Activated T-helper 9 cell treated with anti-CD3 and anti-CD28 coated beads, Interleukin-2, amount 50 U/mL, for 16 hours (primary cell): ENCODE measurements around the gene USF3.

Experiments used
- DNase-seq: peaks from one replicate; pipeline ENCODE4 v3.0.0-alpha.2; 2020; ENCODE audit warnings: low read depth

USF3 gene

DNA sequence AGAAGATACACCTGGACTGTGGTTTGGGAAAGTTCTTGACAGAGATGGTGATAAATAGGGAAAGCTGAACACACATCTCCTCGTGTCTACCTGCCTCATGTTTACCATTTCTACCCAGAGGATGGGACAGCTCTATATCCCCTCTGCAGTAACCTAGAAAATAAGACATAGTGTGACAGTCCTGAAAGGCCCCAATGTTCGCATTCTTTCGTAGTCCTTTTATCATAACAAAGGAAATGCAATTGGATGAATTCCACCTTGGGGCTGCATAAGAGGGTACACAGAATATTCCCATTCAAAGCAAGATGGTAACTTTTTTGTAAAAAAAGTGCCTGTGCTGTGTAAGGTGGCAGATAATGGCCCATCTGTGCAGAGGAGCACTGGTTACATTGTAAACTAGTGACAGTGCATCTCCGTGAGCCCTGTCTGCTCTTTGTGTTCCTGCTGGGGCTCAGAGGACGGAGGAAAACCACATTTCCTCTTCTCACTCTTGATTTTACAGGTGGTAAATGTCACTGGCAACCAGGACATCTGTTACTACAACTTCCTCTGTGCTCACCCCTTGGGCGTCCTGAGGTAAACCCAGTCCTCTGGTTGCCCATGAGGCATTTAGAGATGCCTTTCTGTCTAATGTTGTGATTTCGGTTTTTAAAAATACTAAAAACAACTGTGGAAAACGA is 89.8 kb downstream of the USF3 start:
- DNase-seq = no peak

DNA sequence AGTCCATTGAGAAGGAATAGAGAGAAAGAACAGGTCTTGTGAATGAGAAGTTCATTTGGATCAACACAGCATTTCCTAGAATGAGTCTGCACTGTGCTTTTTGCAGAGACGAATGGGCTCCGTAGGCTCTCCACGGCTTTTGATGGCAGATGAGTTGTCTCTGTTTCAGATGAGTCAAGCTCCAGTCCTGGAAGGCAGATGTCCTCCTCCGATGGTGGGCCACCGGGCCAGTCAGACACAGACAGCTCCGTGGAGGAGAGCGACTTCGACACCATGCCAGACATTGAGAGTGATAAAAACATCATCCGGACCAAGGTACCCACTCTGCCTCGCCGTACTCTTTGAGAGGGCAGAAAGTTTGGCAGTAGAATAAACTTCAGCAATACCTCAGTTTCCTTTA is 93.6 kb downstream of the USF3 start:
- DNase-seq = no peak

DNA sequence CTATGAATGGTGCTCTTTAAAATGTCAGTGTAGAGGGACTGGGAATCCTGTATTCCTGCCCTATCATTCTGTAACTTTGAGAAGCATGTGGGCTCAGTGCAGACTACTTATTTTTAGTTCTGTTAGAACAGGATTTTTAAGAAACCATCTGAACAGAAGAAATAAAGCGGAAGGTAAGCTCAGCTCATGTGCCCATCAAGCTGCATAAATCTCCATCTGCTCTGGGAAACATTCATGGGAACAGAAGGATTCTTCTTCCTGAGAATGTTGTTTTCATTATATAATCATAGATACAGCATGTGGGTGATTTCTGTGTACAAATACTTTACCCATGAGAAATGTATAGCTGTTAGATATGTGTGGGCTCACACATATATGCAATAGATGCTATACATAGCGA is 94.2 kb downstream of the USF3 start:
- no peak for DNase-seq

DNA sequence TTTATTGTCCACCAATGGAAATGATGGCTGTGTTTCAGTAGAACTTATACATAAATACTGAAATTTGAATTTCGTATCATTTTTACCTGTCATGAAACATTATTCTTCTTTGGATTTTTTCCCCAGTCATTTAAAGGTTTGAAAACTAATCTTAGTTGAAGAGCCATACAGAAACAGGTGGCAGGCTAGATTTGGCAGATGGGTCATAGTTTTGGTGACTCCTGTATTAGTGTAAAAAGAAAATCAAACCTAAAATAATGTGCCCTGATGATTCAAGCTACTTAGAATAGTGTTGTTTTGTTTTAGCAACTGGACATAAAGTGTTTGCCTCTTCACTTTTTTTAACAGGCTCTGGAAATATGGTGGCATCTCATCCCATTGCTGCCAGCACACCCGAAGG is 95.2 kb downstream of the USF3 start:
- DNase-seq = no peak

DNA sequence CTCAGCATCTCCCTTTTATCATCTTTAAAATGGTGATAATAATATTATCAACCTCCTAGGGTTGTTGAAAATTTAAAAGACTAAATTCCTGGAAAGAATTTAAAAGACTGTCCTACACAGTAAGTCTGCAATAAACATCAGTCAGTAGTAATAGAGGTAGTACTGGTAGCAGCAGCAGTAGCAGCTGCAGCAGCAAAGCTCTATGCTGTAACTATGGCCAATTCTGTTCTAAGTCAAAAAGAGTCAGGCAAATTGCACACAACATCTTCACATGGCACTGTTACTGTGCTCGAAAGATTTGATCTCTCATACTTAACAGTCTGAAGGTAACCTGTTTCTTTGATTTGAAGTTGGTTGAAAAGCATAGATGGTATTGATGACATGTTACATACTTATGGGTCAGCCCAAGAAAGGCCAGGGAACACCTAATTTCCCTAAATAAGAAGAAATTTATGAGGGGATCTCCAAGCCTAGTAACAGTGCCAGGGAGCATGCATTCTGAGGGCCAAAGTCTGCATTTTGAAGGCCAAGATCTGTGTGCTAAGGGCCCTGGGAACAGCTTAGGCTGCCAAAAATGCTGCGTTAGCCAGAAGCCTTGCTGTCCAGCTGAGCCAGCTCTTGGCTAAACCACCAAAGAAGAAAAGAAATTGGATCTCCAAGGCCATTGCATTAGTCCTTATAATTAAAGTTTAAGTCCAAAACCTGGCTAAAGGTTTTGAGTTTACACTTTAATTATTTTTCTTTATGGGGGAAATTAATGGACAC is 95.8 kb downstream of the USF3 start:
- no peak for DNase-seq
